NCI-H1092 (cell line): Measurements from ENCODE around the gene UTS2.

Experiments used
- DNase-seq: peaks from one replicate; lab custom pipeline; 2025; lab: John Stamatoyannopoulos, UW

The UTS2 gene

GRCh38 chr1:7863756-7864328 lies 11.0 kb upstream of the UTS2 start:
- DNase-seq: no peak

GRCh38 chr1:7862211-7863060 lies 9.6 kb upstream of the UTS2 start:
- DNase-seq: no peak

- no peak for DNase-seq
Observed at GRCh38 chr1:7861452-7861851, 8.6 kb upstream of the UTS2 start.

DNA sequence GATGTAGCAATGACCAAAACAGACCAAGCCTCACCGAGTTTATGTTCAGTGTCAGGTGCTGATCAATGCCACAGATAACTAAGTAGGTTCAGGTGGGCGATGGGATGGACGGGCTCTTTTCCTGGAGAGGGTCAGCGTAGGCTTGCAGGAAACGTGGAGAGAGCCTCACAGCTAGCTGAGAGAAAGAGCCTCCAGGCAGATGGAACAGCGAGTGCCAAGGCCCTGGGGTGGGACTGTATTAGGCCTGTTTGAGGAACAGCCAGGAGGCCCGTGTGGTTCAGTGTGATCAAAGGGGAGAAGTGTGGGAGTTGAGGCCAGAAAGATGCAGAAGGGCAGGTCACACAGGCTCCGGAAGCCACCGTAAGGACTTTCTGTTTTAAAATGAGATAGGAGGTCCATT lies 7.3 kb upstream of the UTS2 start:
- DNase-seq: no peak

- no peak for DNase-seq
Observed at GRCh38 chr1:7859406-7859805, 6.5 kb upstream of the UTS2 start.

DNA sequence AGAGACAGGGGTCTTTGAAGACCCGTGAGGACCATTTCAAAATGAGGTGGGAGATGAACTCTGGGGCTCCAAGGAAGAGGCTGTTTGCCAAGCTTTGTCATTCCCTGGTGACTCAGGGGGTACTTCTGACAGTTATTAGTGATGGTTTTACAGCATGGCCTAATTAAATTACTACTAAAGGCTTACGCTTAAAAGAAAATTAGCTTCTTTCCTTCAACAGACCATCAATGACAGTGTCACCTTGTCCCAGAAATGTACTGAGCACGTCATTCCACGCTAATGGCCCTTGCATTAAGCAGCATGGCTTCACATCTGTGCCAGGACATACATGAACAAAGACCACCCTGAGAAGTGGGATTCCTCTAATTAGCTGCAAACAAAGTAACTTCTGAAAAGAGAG lies 5.1 kb upstream of the UTS2 start:
- DNase-seq: no peak

DNA sequence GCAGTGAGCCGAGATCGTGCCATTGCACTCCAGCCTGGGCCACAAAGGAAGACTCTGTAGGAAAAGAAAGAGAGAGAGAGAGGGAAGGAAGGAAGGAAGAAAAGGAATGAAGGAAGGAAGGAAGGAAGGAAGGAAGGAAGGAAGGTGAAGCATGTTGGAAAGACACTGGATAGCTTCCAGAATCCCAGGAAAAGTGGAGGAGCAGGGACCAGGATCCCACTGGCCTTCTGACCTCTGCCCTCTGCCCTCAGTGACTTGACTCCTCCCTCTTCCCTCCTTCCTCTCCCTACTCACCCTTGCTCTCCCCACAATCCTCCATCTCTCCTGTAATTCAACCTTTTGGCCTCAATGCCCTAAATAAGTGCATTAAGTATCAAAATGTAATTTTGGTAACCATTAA lies 4.1 kb upstream of the UTS2 start:
- DNase-seq: no peak

DNA sequence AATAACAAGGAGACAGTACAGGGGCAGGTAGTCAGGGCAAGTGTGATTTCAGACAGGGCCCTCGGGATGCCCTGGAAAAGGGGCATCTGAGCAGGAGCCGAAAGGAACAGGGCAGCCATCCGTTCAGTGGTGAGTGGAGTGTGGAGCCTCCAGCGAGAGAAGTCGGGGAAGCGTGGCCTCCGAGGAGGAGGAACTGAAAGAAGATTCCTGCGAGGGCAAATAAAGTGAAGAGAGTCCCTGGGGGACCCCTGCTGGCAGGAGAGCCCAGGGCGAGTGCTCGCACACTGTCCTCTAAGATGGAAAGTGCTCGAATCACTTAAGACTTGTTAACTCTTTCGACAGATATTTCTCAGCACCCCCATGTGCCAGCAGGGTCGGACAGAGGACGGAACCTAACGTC lies 3.5 kb upstream of the UTS2 start:
- no peak for DNase-seq

GRCh38 chr1:7853684-7854026 lies 790 bp upstream of the UTS2 start:
- no peak for DNase-seq

DNA sequence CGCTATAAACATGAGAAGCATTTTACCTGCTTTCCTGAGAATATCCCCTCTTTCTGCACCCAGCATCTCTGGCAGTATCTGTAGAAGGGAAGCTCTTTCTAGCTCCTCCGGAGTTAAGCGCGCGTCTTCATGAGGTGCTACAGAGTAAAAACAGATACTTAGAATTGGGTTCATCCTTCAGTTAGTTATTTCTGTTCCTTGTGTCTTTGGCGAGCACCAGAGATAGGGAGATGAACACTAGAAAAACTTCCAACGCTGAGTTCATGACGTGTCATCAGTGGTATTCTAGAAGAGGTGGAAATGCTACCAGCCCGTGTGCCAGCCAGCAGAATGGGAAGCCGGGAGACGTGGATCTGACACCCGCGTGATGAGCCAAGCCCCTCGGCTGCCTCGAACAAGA lies 2.1 kb downstream of the UTS2 start:
- no peak for DNase-seq

GRCh38 chr1:7847599-7847998 lies 5.3 kb downstream of the UTS2 start:
- no peak for DNase-seq

DNA sequence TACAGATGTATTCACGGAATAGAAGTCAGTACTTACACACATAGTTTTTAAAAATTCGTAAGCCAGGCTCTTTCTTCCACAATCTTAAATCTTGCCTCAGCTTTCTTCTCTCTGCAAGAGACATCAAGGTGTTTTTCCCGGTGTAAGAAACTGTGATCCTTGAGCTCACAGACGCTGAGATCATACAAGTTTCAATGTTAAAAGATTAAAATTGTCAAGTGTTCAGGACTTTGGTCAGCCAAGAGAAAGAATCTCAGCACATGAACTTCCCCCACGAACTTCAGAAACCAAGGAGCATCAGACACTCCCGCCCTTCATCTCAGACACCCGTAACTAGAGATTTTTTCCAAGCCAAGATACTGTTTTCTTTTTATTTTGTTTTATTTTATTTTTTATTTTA lies 6.2 kb downstream of the UTS2 start:
- DNase-seq: no peak

GRCh38 chr1:7845761-7846160 lies 7.1 kb downstream of the UTS2 start:
- DNase-seq: no peak

GRCh38 chr1:7842517-7842916 lies 10.3 kb downstream of the UTS2 start:
- no peak for DNase-seq

DNA sequence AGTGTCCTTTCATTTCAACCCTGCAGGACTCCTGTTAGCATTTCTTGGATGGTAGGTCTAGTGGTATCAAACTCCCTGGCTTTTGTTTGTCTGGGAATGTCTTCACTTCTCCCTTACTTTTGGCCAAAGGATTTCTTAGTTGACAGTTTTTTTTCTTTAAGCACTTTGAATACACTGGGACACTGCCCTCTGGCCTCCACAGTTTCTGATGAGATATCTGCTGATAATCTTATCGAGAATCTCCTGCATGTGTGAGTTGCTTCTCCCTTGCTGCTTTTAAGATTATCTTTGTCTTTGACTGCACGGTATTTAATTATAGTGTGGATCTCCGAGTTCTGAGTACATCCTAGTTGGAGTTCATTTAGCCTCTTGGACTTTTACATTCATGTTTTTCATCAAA lies 13.3 kb downstream of the UTS2 start:
- DNase-seq: no peak

DNA sequence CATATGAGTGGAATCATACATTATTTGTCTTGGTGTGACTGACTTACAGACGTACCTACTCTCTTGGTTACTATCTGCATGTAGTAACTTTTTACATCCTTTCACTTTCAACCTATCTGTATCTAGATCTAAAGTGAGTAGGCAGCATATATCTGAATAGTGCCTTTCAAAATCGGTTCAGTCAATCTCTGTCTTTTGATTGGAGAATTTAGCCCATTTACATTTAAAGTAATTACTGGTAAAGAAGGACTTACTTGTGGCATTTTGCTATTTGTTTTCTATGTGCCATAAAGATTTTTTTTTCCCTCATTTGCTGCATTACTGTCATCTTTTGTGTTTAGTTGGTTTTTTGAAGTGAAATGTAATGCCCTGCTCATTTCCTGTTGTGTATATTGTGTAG lies 14.2 kb downstream of the UTS2 start:
- no peak for DNase-seq

- DNase-seq: no peak
Observed at GRCh38 chr1:7833035-7833434, 19.8 kb downstream of the UTS2 start.

- DNase-seq: no peak
Observed at GRCh38 chr1:7831458-7831857, 21.4 kb downstream of the UTS2 start.

GRCh38 chr1:7827126-7827955 lies 25.5 kb downstream of the UTS2 start:
- DNase-seq: no peak

- DNase-seq: no peak
Observed at GRCh38 chr1:7826363-7826762, 26.5 kb downstream of the UTS2 start.

- no peak for DNase-seq
Observed at GRCh38 chr1:7824701-7825100, 28.2 kb downstream of the UTS2 start.

DNA sequence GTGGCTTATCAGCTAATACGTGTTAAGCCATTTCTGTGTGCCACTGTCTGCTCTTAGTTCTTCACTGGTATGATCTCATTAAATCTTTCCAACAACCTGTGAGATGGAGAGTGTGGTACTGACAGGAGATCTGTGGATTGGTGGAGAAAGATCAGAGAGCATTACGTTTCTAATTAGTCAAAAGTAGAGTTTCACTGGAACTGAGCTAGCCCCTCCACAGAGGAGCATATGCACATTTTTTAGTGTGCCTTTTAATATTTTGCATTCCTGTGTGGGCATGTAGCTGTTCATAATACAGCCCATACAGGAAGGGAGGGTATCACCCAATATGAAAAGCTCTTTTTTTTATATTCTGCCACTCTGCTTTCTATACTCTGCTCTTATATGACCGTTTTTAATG lies 31.6 kb downstream of the UTS2 start:
- DNase-seq: no peak

GRCh38 chr1:7813677-7814373 lies 39.0 kb downstream of the UTS2 start:
- DNase-seq: no peak
